HCT116 (cell line): ENCODE results near the gene RPL10A.

Experiments
- ATF3 ChIP-seq: IDR thresholded peaks from 2 replicates; pipeline ENCODE4 v1.6.1; 2012
- CBX3 ChIP-seq: IDR thresholded peaks from 2 replicates; pipeline ENCODE4 v1.6.1; 2012; ENCODE audit warnings: low read depth
- EZH2 ChIP-seq: fragments of 200-600 bp; sonication (generic); IDR thresholded peaks from 2 replicates; pipeline ENCODE4 v1.6.1; 2017; ENCODE audit warnings: antibody characterized with exemption, mixed run types
- POLR2A ChIP-seq: IDR thresholded peaks from 2 replicates; pipeline ENCODE4 v1.7.0; 2011; ENCODE audit warnings: borderline replicate concordance; ENCODE audit not compliant: insufficient read depth, insufficient read length; ENCODE audit errors: extremely low read depth
- POLR2AphosphoS5 ChIP-seq: IDR thresholded peaks from 2 replicates; pipeline ENCODE4 v1.6.1; 2011; ENCODE audit warnings: mild to moderate bottlenecking, low read depth, low read length, moderate library complexity
- REST ChIP-seq: IDR thresholded peaks from 2 replicates; pipeline ENCODE4 v1.6.1; 2012; ENCODE audit warnings: low read depth
- YY1 ChIP-seq: IDR thresholded peaks from 2 replicates; pipeline ENCODE4 v1.6.1; 2011; ENCODE audit warnings: low read length, low read depth, moderate library complexity, mild to moderate bottlenecking; ENCODE audit not compliant: insufficient replicate concordance; ENCODE audit errors: extremely low read depth
- TF ChIP-seq, protein P1 (sequence below), 3 experiments: fragments of 200-600 bp in 1 of 3; sonication (generic) in 1 of 3; IDR thresholded peaks in 2 of 3; conservative IDR thresholded peaks in 1 of 3; 2 replicates each; pipeline ENCODE4 v1.5.1; 2012 to 2017; ENCODE audit warnings: low read depth in 2 of 3, low read length in 2 of 3, antibody characterized with exemption in 1 of 3, borderline replicate concordance in 1 of 3, control low read depth in 1 of 3, mild to moderate bottlenecking in 1 of 3, mixed read lengths in 1 of 3, mixed run types in 1 of 3, moderate library complexity in 1 of 3; ENCODE audit not compliant: insufficient read depth in 1 of 3
- TF ChIP-seq, protein P2 (sequence below): IDR thresholded peaks from 2 replicates; pipeline ENCODE4 v1.6.1; 2011; ENCODE audit warnings: mild to moderate bottlenecking, low read length, moderate library complexity; ENCODE audit not compliant: insufficient replicate concordance; ENCODE audit errors: extremely low read depth

DNA sequence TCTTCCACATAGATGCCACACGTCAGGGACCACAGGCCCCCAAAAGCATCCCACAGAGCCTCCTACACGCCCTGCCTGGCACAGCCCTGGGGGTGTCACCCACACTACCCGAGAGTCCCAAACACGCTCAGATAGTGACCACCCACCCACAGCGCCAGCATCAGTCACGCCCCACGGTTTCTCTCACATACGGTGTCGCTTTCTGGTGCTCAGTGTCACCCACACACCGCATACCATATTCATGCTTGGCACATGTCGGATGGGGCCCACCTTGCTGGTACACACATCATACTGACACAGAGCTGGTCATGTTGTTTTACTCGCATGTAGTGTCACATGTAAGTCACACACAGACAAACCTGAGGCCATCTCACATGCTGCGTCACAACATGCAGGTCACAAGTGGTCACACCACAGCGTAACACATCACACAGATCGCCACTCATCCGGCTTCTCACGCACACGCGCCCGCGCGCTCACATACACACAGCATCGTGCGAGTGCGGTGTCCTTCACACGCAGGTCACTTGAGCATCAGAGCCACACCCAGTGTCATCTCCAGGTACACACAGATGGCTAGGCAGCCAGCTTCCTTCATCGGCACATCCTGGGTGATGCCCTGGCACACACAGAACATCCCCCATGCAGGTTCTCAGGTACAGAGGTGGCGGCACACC, 25.2 kb downstream of the RPL10A start:
- TF ChIP-seq POLR2A (no peak), ATF3 (no peak), YY1 (no peak), POLR2AphosphoS5 (no peak), REST (no peak), EZH2 (no peak), CBX3 (no peak)
- TF ChIP-seq, protein P1, sequence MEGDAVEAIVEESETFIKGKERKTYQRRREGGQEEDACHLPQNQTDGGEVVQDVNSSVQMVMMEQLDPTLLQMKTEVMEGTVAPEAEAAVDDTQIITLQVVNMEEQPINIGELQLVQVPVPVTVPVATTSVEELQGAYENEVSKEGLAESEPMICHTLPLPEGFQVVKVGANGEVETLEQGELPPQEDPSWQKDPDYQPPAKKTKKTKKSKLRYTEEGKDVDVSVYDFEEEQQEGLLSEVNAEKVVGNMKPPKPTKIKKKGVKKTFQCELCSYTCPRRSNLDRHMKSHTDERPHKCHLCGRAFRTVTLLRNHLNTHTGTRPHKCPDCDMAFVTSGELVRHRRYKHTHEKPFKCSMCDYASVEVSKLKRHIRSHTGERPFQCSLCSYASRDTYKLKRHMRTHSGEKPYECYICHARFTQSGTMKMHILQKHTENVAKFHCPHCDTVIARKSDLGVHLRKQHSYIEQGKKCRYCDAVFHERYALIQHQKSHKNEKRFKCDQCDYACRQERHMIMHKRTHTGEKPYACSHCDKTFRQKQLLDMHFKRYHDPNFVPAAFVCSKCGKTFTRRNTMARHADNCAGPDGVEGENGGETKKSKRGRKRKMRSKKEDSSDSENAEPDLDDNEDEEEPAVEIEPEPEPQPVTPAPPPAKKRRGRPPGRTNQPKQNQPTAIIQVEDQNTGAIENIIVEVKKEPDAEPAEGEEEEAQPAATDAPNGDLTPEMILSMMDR (IDR thresholded peaks at IDR 0.05 in 2 of 3, conservative IDR thresholded peaks at IDR 0.05 in 1 of 3; ENCODE audit: borderline replicate concordance in 1 of 3, insufficient read depth in 1 of 3, low read depth in 2 of 3, low read length in 2 of 3) = no peak
- TF ChIP-seq, protein P2, sequence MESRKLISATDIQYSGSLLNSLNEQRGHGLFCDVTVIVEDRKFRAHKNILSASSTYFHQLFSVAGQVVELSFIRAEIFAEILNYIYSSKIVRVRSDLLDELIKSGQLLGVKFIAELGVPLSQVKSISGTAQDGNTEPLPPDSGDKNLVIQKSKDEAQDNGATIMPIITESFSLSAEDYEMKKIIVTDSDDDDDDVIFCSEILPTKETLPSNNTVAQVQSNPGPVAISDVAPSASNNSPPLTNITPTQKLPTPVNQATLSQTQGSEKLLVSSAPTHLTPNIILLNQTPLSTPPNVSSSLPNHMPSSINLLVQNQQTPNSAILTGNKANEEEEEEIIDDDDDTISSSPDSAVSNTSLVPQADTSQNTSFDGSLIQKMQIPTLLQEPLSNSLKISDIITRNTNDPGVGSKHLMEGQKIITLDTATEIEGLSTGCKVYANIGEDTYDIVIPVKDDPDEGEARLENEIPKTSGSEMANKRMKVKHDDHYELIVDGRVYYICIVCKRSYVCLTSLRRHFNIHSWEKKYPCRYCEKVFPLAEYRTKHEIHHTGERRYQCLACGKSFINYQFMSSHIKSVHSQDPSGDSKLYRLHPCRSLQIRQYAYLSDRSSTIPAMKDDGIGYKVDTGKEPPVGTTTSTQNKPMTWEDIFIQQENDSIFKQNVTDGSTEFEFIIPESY = no peak
